Femur (tissue), 1 donor: ENCODE data around the gene HIC2.
"Not testable (repeated sequence)": the region's sequence is repeated elsewhere in the genome, so short reads cannot be mapped to it uniquely, and the experiment has no call there.

ENCODE experiments used
- DNase-seq: peaks from one replicate; pipeline ENCODE4 v3.0.0-alpha.2; 2017

Gene HIC2

GRCh38 chr22:21450858-21451353 is 33.7 kb downstream of the HIC2 start:
- peak; percentile 11 for DNase-seq

GRCh38 chr22:21451545-21452520 is 34.7 kb downstream of the HIC2 start:
- peak; percentile 16 for DNase-seq

- not testable (repeated sequence) for DNase-seq
Measured at GRCh38 chr22:21452666-21453065, 35.5 kb downstream of the HIC2 start.

- DNase-seq, result not testable (repeated sequence)
Measured at GRCh38 chr22:21454998-21455333, 37.8 kb downstream of the HIC2 start.

- DNase-seq, result peak; percentile 14
Measured at GRCh38 chr22:21455334-21456089, 38.3 kb downstream of the HIC2 start.

- DNase-seq, result peak; percentile 10
Measured at GRCh38 chr22:21457023-21457787, 40.0 kb downstream of the HIC2 start.

- DNase-seq, result not testable (repeated sequence)
Measured at GRCh38 chr22:21462672-21463071, 45.5 kb downstream of the HIC2 start.

GRCh38 chr22:21467337-21468193 is 50.4 kb downstream of the HIC2 start, which contains the start of gene TMEM191C:
TMEM191C (plus strand) TSS chr22:21467387; CDS start chr22:21467460, 73 bp downstream.
- not testable (repeated sequence) for DNase-seq

GRCh38 chr22:21468194-21469096 is 51.3 kb downstream of the HIC2 start:
- peak; percentile 79 for DNase-seq

- DNase-seq, result not testable (repeated sequence)
Measured at GRCh38 chr22:21469097-21469994, 52.2 kb downstream of the HIC2 start.

- DNase-seq, result not testable (repeated sequence)
Measured at GRCh38 chr22:21472984-21473383, 55.8 kb downstream of the HIC2 start.

- DNase-seq, result not testable (repeated sequence)
Measured at GRCh38 chr22:21473664-21474063, 56.5 kb downstream of the HIC2 start.

- not testable (repeated sequence) for DNase-seq
Measured at GRCh38 chr22:21484039-21484438, 66.9 kb downstream of the HIC2 start.

- not testable (repeated sequence) for DNase-seq
Measured at GRCh38 chr22:21487723-21488122, 70.6 kb downstream of the HIC2 start.

- not testable (repeated sequence) for DNase-seq
Measured at GRCh38 chr22:21489149-21489680, 72.0 kb downstream of the HIC2 start.

GRCh38 chr22:21490556-21490955 is 73.4 kb downstream of the HIC2 start:
- DNase-seq, result not testable (repeated sequence)

- not testable (repeated sequence) for DNase-seq
Measured at GRCh38 chr22:21492271-21492670, 75.1 kb downstream of the HIC2 start.

- not testable (repeated sequence) for DNase-seq
Measured at GRCh38 chr22:21493789-21494782, 76.9 kb downstream of the HIC2 start.
